Right ventricle myocardium inferior (tissue), 1 donor: ENCODE data around the gene CDH15. TPM values are rescaled to one million over a fixed set of nuclear protein-coding genes. Genes with fewer than 3 reads are reported as not detected.
"Not testable (repeated sequence)": the region's sequence is repeated elsewhere in the genome, so short reads cannot be mapped to it uniquely, and the experiment has no call there.

Source experiments
- ATAC-seq: fragments of 200-7000 bp; cut with Tn5 transposase; one replicate; pipeline ENCODE4 v1.9.1; 2020; ENCODE audit warnings: mild to moderate bottlenecking, moderate library complexity
- DNase-seq: peaks from one replicate; pipeline ENCODE4 v3.0.0; 2021; ENCODE audit errors: missing footprints
- intact Hi-C: fragments of 100-400 bp; cut with DNase I; formaldehyde crosslinking; loops from one replicate; pipeline ENCODE4 v1.11.0; 2022
- total RNA-seq: library from RNA; stranded (reverse); fragmentation: NEBNext Ultra II Directional; extraction: Animal tissue kit (Norgen Biotek cat#: 25700); gene quantifications from one replicate; pipeline ENCODE4 v1.2.1, GENCODE V29; 2021
- donor health status: DM: no; HTN: yes; CAD: no; lungs with severe emphysema.

The CDH15 gene
- total RNA-seq, 1 donor from 2014 or later: not detected

DNA sequence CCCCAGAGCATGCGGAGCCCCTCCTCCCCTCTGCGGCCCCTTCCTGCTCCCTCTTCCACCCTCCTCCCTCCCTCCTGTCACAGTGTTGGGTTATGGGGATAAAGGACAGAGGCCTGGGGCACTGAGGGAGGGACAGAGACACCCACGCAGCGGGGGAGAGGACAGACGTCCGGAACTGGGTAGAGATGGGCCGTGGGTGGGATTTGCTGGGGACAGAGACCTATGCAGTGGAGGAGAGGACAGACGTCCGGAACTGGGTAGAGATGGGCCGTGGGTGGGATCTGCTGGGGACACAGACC lies 5.9 kb upstream of the CDH15 start:
- not testable (repeated sequence) for DNase-seq, ATAC-seq
- intact Hi-C loops: loop anchor here (5.0 kb wide), 2 partner anchors 223 to 428 kb away; no protein-coding TSS in a partner anchor

- ATAC-seq (no peak), DNase-seq (no peak)
- intact Hi-C loops: loop anchor here (5.0 kb wide), 2 partner anchors 225 to 430 kb away; no protein-coding TSS in a partner anchor
Measured at GRCh38 chr16:89166696-89167424, 4.7 kb upstream of the CDH15 start.

DNA sequence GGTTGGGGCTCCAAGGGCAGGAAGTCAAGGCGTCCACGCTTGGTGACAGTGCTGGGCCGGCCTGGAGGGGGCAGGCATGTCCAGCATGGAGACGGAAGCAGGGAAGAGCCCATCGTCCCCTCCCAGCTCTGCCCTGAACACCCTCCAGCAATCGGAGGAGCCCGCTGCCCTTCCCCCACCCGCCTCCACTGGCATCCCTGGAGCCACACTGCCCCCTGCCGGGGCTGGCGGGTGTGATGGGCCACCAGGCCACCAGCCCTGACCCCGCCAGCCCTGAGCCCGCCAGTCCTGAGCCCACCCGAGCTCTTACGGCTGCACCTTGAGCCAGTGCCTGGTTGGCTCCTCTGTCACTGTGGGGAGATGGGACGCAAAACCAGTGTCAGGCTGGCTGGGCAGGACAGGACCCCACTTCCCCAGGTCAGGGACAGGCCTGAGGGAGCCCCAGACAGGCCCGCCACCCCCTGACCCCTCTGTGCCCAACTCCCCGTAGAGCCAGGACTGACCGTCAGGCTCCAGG lies 4.1 kb upstream of the CDH15 start:
- ATAC-seq (peak; percentile 65), DNase-seq (peak; percentile 93)
- intact Hi-C loops: loop anchor here (5.0 kb wide), 2 partner anchors 225 to 430 kb away; no protein-coding TSS in a partner anchor

- DNase-seq (no peak), ATAC-seq (no peak)
- intact Hi-C loops: loop anchor here (5.0 kb wide), 2 partner anchors 226 to 431 kb away; no protein-coding TSS in a partner anchor
Measured at GRCh38 chr16:89168381-89169189, 3.0 kb upstream of the CDH15 start.

GRCh38 chr16:89169778-89170177 lies 1.8 kb upstream of the CDH15 start:
- no peak for ATAC-seq
- no peak for DNase-seq
- intact Hi-C loops: loop anchor here (5.0 kb wide), 3 partner anchors 227 to 432 kb away; partner anchors contain the start of gene APRT

GRCh38 chr16:89170346-89171215 lies 967 bp upstream of the CDH15 start:
- intact Hi-C loops: loop anchor here (5.0 kb wide), 1 partner anchor 358 kb away; the partner anchor contains the start of gene APRT
- ATAC-seq (no peak), DNase-seq (no peak)

DNA sequence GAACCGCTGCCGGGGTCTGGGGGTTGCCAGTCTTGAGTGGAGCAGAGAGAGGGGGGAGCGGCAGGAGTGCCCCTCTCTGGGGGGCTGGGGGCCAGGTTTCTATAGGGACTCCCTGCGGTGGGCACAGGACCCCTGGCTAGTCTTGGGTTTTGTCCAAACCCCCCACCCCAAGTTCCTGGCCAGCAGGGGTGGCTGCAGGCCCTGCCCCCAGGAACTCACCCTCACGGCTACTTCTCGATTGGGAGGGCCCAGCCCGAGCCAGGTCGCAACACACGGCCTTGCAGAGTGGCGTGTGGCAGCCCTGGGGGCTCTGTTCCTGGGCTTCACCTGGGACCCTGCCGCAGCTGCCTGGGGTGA lies 601 bp downstream of the CDH15 start:
- DNase-seq: no peak
- intact Hi-C loops: loop anchor here (5.0 kb wide), 1 partner anchor 360 kb away; the partner anchor contains the start of gene APRT
- ATAC-seq: no peak

DNA sequence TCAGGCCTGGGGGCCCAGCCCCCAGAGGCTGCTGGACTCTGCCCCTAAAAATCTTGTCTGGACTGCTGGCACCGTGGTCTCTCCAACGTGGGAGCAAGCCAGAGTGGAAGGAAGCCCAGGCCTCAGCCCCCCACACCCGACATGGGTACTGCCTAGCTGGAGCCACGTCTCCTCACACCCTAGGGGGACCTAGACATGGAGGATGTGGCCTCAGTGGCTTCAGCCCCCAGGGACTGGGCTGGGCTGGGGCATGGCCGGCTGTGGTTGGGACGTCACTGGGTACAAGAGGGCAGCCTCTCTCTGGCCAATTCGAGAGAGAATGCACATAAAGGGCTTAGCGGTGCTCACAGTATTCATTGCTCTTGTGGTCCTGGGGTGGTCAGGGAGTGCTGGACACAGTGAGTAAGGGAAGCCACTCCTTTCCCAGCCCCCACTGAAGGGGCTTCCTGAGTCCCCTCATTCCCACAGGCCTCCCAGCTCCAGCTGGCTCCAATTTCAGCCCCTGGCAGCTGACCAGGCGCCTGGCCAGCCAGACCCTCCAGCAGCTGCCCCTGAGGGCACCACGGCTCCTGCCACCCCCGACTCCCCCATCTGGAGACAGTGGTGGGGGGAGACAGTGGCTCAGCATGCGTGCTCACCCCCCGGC lies 1.1 kb downstream of the CDH15 start:
- no peak for ATAC-seq
- intact Hi-C loops: loop anchor here (5.0 kb wide), 1 partner anchor 360 kb away; the partner anchor contains the start of gene APRT

DNA sequence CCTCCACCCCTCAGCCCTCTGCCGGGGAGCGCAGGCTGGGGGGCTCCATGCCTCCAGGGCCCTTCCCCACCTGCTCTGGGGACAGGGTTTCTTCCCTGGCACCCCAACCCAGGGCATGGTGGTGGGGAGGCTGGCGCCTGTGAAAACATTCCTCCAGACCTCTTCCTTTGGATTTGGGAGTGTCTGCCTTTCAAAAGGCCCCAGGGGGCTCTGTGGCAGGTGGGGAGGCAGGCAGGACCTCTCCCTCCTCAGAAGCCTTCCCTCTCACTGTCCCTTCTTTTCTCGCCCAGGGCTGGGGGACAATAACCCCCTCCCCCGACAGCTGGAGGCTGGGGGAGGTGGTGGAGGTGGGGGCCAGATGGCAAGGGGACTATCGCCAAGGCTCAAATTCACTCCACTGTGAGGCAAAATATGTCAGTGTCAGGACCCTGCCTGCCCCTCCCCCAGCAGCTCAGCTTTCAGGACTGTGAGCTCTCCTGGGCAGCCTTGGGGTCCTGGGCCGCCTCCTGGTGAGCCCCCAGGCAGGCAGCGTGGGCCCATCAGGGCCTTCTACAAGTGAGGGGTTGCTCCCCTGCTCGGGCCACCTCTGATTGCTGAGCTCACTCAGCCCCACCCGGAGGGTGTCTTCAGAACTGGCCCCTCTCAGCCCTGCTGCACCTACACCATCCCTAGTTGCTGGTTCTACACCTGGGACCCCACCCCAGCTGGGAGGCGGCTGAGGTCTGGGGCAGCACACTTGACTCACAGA lies 1.8 kb downstream of the CDH15 start:
- ATAC-seq (no peak), DNase-seq (no peak)
- intact Hi-C loops: loop anchor here (5.0 kb wide), 1 partner anchor 361 kb away; the partner anchor contains the start of gene APRT

More for the DNA sequence above, 1.1 kb downstream of the CDH15 start:
- no peak for DNase-seq

- no peak for ATAC-seq
- intact Hi-C loops: loop anchor here (5.0 kb wide), 1 partner anchor 362 kb away; the partner anchor contains the start of gene APRT
Measured at GRCh38 chr16:89174055-89174827, 2.7 kb downstream of the CDH15 start.

GRCh38 chr16:89174877-89175276 lies 3.3 kb downstream of the CDH15 start:
- DNase-seq: no peak
- intact Hi-C loops: loop anchor here (5.0 kb wide), 1 partner anchor 363 kb away; the partner anchor contains the start of gene APRT
- ATAC-seq: no peak

More at GRCh38 chr16:89174055-89174827, 2.7 kb downstream of the CDH15 start:
- DNase-seq: no peak

GRCh38 chr16:89175280-89176146 lies 4.0 kb downstream of the CDH15 start:
- no peak for ATAC-seq
- intact Hi-C loops: no loop called here

DNA sequence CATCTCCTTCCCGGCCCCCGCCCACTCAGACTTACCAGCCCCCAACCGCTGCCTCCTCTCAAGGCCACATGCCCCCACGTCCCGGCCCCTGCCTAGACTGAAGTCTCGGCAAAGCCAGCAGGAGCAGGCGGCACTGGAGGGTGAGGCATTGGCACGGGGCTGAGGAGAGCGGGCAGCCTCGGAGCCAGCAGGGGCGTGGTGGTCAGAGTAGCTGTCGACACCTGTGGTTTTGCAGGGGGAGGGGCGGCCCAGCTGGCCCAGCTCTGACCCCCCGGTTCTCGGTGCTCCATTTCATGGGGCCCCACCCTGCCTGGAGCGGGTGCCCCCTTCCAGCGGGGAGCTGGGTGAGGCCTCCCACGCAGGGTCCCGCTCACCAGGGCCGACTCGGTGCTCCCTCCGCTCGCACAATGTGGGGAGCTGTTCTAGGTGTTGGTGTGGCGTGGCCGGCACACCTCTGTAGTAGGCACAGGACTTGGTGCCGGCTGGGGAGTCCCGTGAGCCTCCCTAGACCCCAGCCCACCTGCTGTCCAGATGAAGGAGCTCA lies 4.7 kb downstream of the CDH15 start:
- DNase-seq (no peak), ATAC-seq (no peak)
- intact Hi-C loops: no loop called here

More at GRCh38 chr16:89175280-89176146, 4.0 kb downstream of the CDH15 start:
- DNase-seq: no peak

DNA sequence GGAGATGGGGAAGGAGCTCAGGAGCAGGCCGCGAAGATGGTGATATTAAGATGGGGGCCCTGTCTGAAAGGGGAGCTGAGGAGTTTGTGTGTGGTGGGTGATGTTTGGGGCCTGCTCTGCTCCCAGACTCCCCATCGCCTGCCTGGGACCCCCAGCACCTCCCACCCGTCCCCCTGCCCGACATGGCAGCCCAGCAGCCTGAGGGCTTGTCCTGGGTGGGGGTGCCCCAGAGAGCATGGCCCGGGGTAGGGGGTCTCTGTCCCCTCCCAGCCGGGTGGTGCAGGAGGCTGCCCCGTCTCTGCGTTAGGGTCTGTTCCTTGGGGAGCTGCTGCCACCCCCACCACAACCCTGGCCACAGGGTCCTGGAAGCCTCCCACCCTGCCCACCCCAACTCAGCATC lies 5.2 kb downstream of the CDH15 start:
- DNase-seq (no peak), ATAC-seq (no peak)
- intact Hi-C loops: no loop called here

- ATAC-seq (no peak), DNase-seq (no peak)
- intact Hi-C loops: no loop called here
Measured at GRCh38 chr16:89177501-89177900, 6.0 kb downstream of the CDH15 start.
